ENCODE measurements around the gene UNC5C.

Gene UNC5C

GRCh38 chr4:95388911-95389310 lies 159.9 kb downstream of the UNC5C start:
- no peak for DNase-seq

- no peak for DNase-seq
These were observed 161.1 kb downstream of the UNC5C start for GRCh38 chr4:95387719-95388118.

- no peak for DNase-seq
These were observed 162.4 kb downstream of the UNC5C start for GRCh38 chr4:95386410-95386809.

- no peak for DNase-seq
These were observed 166.8 kb downstream of the UNC5C start for GRCh38 chr4:95381843-95382580.

GRCh38 chr4:95379633-95380032 lies 169.1 kb downstream of the UNC5C start:
- no peak for DNase-seq

- no peak for DNase-seq
These were observed 171.3 kb downstream of the UNC5C start for GRCh38 chr4:95377366-95377900.

GRCh38 chr4:95371476-95372224 lies 177.1 kb downstream of the UNC5C start:
- DNase-seq = no peak

- no peak for DNase-seq
These were observed 180.9 kb downstream of the UNC5C start for GRCh38 chr4:95367824-95368223.

- DNase-seq = peak in 1 of 2 donors; percentile 16
These were observed 184.8 kb downstream of the UNC5C start for GRCh38 chr4:95363966-95364365.

- peak in 1 of 2 donors; percentile 53 for DNase-seq
These were observed 185.2 kb downstream of the UNC5C start for GRCh38 chr4:95363559-95363925.

- DNase-seq = peak; percentile 40 to 58
These were observed 185.7 kb downstream of the UNC5C start for GRCh38 chr4:95362906-95363558.

GRCh38 chr4:95362066-95362465 lies 186.7 kb downstream of the UNC5C start:
- DNase-seq = no peak

GRCh38 chr4:95361696-95361965 lies 187.1 kb downstream of the UNC5C start:
- DNase-seq = no peak

GRCh38 chr4:95360906-95361695 lies 187.7 kb downstream of the UNC5C start:
- DNase-seq = no peak

GRCh38 chr4:95360256-95360903 lies 188.4 kb downstream of the UNC5C start:
- DNase-seq = no peak

GRCh38 chr4:95358421-95358820 lies 190.4 kb downstream of the UNC5C start:
- no peak for DNase-seq

- DNase-seq = no peak
These were observed 193.8 kb downstream of the UNC5C start for GRCh38 chr4:95355021-95355420.

- no peak for DNase-seq
These were observed 200.4 kb downstream of the UNC5C start for GRCh38 chr4:95348418-95348817.

- no peak for DNase-seq
These were observed 205.5 kb downstream of the UNC5C start for GRCh38 chr4:95343235-95343634.

GRCh38 chr4:95340191-95340590 lies 208.6 kb downstream of the UNC5C start:
- DNase-seq = no peak

- no peak for DNase-seq
These were observed 223.1 kb downstream of the UNC5C start for GRCh38 chr4:95325665-95326064.

- DNase-seq = no peak
These were observed 229.6 kb downstream of the UNC5C start for GRCh38 chr4:95319169-95319568.

All from hippocampal formation (tissue), 2 donors.